Stimulated activated CD8-positive, alpha-beta memory T cell treated with anti-CD3 and anti-CD28 coated beads, Interleukin-7, amount 100 ng/mL, for 4 hours (primary cell): ENCODE results near the gene HERC2.
"Not testable (repeated sequence)": the region's sequence is repeated elsewhere in the genome, so short reads cannot be mapped to it uniquely, and the experiment has no call there.

Experiments
- DNase-seq, 2 donors: peaks; one replicate each; pipeline ENCODE4 v3.0.0-alpha.2; 2020; ENCODE audit warnings: low read depth in 2 of 2

Gene HERC2

GRCh38 chr15:28322129-28322588, at the start of gene HERC2:
Gene HERC2, minus strand, starts transcription at chr15:28322179. Its CDS starts 746 bp downstream, at chr15:28321433.
- not testable (repeated sequence) for DNase-seq

- not testable (repeated sequence) for DNase-seq
Observed at GRCh38 chr15:28365502-28365901, 43.5 kb upstream of the HERC2 start.

- not testable (repeated sequence) for DNase-seq
Observed at GRCh38 chr15:28357984-28358383, 36.0 kb upstream of the HERC2 start, which contains the start of gene GOLGA6L24. Gene GOLGA6L24, minus strand, starts transcription at chr15:28358084. Its CDS starts 61 bp downstream, at chr15:28358023.

- not testable (repeated sequence) for DNase-seq
Observed at GRCh38 chr15:28321358-28322078, 461 bp downstream of the HERC2 start.

GRCh38 chr15:28319725-28320124, 2.3 kb downstream of the HERC2 start:
- DNase-seq: not testable (repeated sequence)

GRCh38 chr15:28318828-28319227, 3.2 kb downstream of the HERC2 start:
- not testable (repeated sequence) for DNase-seq

DNA sequence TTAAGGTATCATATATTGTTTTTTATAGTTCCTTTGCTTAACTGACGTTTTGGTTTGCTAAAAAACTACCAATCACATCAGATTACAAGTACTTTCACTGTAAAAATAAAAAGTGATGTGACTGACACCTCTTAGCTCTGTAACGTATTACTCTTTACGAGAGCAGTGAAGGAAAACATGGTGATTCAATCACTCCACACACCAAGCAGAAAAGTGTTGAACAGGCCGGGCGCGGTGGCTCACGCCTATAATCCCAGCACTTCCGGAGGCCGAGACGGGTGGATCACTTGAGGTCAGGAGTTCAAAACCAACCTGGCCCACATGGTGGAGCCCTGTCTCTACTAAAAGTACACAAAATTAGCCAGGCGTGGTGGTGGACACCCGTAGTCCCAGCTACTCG, 3.9 kb downstream of the HERC2 start:
- DNase-seq: not testable (repeated sequence)

GRCh38 chr15:28316958-28317357, 5.0 kb downstream of the HERC2 start:
- not testable (repeated sequence) for DNase-seq

DNA sequence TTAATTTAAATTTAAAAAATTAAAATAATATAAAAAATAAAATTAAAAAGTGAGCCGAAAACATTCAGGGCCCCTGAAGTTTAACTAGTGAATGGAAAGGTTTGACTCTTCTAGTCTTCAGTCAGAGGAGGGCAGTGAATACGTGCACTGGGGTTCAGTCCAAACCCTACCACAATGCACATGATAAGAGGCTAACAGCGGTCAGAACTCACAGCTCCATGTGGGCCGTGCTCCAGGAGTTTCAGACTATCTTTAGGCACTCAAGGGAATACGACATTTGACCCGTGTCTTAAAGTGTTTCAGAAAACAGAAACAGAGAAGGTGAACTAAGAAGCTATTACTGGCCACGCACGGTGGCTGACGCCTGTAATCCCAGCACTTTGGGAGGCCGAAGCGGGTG, 11.5 kb downstream of the HERC2 start:
- DNase-seq: not testable (repeated sequence)

DNA sequence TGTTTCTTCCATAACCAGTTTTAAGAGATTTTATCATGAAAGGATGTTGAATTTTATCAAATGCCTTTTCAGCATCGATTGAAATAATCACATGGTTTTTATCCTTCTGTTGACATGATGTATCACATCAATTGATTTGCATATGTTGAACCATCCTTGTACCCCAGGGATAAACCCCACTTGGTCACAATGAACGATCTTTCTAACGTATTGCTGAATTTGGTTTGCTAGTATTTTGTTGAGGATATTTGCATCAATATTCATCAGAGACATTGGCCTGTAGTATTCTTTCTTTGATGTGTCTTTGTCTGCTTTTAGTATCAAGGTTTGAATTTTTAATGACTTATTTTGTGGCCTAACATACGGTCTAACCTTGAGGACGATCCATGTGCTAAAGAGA, 13.3 kb downstream of the HERC2 start:
- DNase-seq: not testable (repeated sequence)

GRCh38 chr15:28305700-28306099, 16.3 kb downstream of the HERC2 start:
- not testable (repeated sequence) for DNase-seq

GRCh38 chr15:28297434-28297833, 24.5 kb downstream of the HERC2 start:
- not testable (repeated sequence) for DNase-seq

GRCh38 chr15:28296814-28297213, 25.2 kb downstream of the HERC2 start:
- DNase-seq: not testable (repeated sequence)

DNA sequence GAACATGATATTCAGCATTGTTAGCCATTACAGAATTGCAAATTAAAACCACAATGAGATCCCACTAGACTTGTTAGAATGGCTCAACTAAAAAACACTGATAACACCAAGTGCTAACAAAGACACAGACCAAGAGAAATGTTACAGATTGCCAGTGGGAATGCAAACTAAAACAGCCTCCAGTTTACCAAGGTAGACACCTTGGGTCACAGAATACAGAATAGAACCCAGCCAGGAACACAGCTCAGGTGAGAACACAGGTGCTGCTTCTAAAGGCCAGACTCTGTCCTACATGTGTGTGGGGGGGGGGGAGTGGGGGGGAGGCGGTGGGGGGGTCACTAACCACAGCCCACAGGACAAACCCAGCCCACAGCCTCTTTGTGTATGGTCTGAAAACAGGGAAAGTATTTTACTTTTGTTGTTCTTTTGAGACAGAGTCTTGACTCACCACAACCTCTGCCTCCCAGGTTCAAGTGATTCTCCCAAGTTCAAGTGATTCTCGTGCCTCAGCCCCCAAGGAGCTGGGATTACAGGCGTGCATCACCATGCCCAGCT, 26.9 kb downstream of the HERC2 start:
- DNase-seq: not testable (repeated sequence)

GRCh38 chr15:28294560-28294959, 27.4 kb downstream of the HERC2 start:
- not testable (repeated sequence) for DNase-seq

GRCh38 chr15:28289694-28290463, 32.1 kb downstream of the HERC2 start:
- no peak for DNase-seq

DNA sequence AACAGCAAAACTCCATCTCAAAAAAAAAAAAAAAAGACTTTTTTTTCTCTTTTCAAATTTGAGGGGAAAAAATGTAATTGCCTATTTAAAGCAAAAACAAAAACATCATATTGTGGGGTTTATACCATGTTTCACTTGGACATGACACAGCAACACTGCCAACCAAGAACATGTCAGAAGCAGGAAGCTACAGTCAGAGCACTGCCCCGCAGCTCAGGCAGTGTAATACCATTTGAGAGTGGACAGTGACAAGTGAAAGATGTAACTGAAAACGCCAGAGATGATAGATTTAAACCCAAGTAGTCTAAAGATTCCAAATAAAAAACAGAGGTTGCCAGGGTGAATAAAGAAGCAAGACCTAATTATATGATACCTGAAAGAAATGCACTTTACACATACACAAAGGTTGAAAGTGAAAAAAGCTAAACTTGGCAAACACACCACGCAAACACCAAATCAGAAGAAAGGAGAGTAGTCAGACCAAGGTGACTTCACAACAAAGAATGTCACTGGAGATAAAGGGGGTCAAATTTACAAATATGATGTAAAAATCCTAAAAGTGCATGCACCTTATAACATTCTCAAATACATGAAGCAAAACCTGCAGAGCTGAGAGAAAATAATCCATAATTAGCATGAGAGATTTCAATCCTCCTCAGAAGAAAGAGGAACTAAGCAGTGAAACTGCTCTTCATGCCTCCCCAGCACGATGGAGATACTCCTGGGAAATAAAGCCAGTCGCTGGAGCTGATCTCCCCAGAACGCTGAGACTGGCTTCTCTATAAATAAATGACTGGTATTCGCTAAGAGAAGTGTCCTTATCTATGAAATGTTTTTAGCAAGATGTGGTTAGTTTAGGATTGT, 32.9 kb downstream of the HERC2 start:
- DNase-seq: not testable (repeated sequence)

- DNase-seq: not testable (repeated sequence)
Observed at GRCh38 chr15:28286659-28287058, 35.3 kb downstream of the HERC2 start.

GRCh38 chr15:28286031-28286430, 35.9 kb downstream of the HERC2 start:
- no peak for DNase-seq

DNA sequence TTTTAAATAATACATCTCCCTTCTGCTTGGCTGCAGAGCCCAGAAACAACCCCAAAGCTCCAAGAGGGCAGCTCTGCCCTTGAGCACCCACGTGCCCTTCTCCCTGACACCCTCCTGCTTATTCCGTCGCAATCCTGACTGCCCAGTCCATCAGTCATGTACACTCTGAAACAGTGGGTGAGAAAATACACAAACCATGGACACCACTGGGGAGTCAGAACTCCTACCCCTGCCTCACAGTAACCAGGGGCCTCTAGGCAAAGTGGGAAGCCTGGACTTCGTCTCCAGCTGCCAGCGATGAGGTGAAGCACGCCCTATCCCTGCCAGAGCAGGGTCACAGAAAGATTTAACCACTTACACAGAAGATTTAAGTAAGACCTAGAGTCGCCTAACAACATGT, 40.1 kb downstream of the HERC2 start:
- no peak for DNase-seq

DNA sequence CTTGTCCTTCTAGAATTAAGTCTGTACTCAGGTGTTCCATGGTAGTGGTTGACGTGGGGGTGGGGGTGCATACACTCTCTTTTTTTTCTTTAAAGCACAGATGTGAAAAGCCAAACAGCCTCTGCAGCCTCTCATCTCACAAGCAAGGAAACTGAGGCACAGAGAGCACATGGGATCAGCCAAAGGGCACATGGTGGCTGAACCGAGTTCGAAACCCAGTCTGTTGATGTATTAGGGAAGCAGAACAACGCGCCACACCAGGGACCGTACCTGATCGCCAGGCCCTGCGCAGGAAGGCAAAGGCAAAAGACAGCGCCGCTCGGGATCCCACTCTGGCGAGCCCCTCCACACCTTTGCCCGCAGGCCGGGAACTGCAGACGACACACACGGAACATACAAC, 47.3 kb downstream of the HERC2 start:
- no peak for DNase-seq
